HG02763 (cell line): ENCODE data around the gene UGT1A7.

Source experiments
- ATAC-seq: cut with Tn5 transposase; IDR thresholded peaks from one replicate; pipeline ENCODE4 v1.9.1; 2021; ENCODE audit warnings: mild to moderate bottlenecking, moderate library complexity; ENCODE audit not compliant: unreplicated experiment

Gene UGT1A7

GRCh38 chr2:233794128-233794658 is 112.5 kb downstream of the UGT1A7 start:
- no peak for ATAC-seq

GRCh38 chr2:233795735-233796171 is 114.1 kb downstream of the UGT1A7 start:
- no peak for ATAC-seq

GRCh38 chr2:233796254-233796653 is 114.6 kb downstream of the UGT1A7 start:
- ATAC-seq, result no peak

GRCh38 chr2:233798335-233799086 is 116.8 kb downstream of the UGT1A7 start:
- no peak for ATAC-seq

- no peak for ATAC-seq
These were observed 117.5 kb downstream of the UGT1A7 start for GRCh38 chr2:233799087-233799665.

- ATAC-seq, result no peak
These were observed 118.0 kb downstream of the UGT1A7 start for GRCh38 chr2:233799716-233800115.

GRCh38 chr2:233800208-233800607 is 118.5 kb downstream of the UGT1A7 start:
- ATAC-seq, result no peak

- no peak for ATAC-seq
These were observed 119.8 kb downstream of the UGT1A7 start for GRCh38 chr2:233801357-233802131.

GRCh38 chr2:233802132-233802815 is 120.6 kb downstream of the UGT1A7 start:
- no peak for ATAC-seq

GRCh38 chr2:233803292-233803911 is 121.7 kb downstream of the UGT1A7 start:
- ATAC-seq, result no peak

- ATAC-seq, result no peak
These were observed 122.3 kb downstream of the UGT1A7 start for GRCh38 chr2:233803994-233804393.

- ATAC-seq, result no peak
These were observed 125.6 kb downstream of the UGT1A7 start for GRCh38 chr2:233807215-233807865.

- ATAC-seq, result no peak
These were observed 126.5 kb downstream of the UGT1A7 start for GRCh38 chr2:233807966-233808935.

GRCh38 chr2:233810385-233810784 is 128.7 kb downstream of the UGT1A7 start:
- no peak for ATAC-seq

- ATAC-seq, result no peak
These were observed 129.4 kb downstream of the UGT1A7 start for GRCh38 chr2:233811087-233811486.

GRCh38 chr2:233811732-233812131 is 130.0 kb downstream of the UGT1A7 start:
- no peak for ATAC-seq

GRCh38 chr2:233813236-233814055 is 131.7 kb downstream of the UGT1A7 start:
- no peak for ATAC-seq
